Nephron progenitor cell (in vitro differentiated cells): Measurements from ENCODE around the gene ZNF212.
A peak's percentile ranks its signal among the peaks of the same experiment; 100 is the strongest.

ENCODE experiments used
- DNase-seq: peaks from one replicate; pipeline ENCODE4 v3.0.0; 2021
- H3K27ac Mint-ChIP-seq: 2 replicates; pipeline ENCODE4 v1.8.0; 2021; ENCODE audit warnings: mild to moderate bottlenecking, moderate library complexity, mixed read lengths
- H3K27me3 Mint-ChIP-seq: 2 replicates; pipeline ENCODE4 v1.8.0; 2021; ENCODE audit warnings: mild to moderate bottlenecking, low read depth, mixed read lengths; ENCODE audit not compliant: poor library complexity
- H3K36me3 Mint-ChIP-seq: 2 replicates; pipeline ENCODE4 v1.8.0; 2021; ENCODE audit warnings: low read depth, mixed read lengths
- H3K4me1 Mint-ChIP-seq: 2 replicates; pipeline ENCODE4 v1.8.0; 2021; ENCODE audit warnings: mixed read lengths
- H3K4me3 Mint-ChIP-seq: 2 replicates; pipeline ENCODE4 v1.8.0; 2021; ENCODE audit warnings: mild to moderate bottlenecking, moderate library complexity, mixed read lengths
- H3K9me3 Mint-ChIP-seq: 2 replicates; pipeline ENCODE4 v1.8.0; 2021; ENCODE audit warnings: mild to moderate bottlenecking, moderate library complexity, mixed read lengths
- CTCF ChIP-seq: fragments of 200-600 bp; sonication (generic); IDR thresholded peaks from 2 replicates; pipeline ENCODE4 v1.5.0; 2021; ENCODE audit warnings: antibody characterized with exemption

The ZNF212 gene

GRCh38 chr7:149216402-149216801 is 23.0 kb upstream of the ZNF212 start:
- peaks cover 7% of the 10 kb centered on the region for H3K4me1 Mint-ChIP-seq
- H3K36me3 Mint-ChIP-seq = peaks cover 85% of the 10 kb centered on the region
- peaks cover 4% of the 10 kb centered on the region for H3K27me3 Mint-ChIP-seq
- no peak overlapping the region for H3K27ac Mint-ChIP-seq
- TF ChIP-seq CTCF = no peak
- H3K9me3 Mint-ChIP-seq = no peaks in the 10 kb centered on the region
- no peak for DNase-seq
- no peak overlapping the region for H3K4me3 Mint-ChIP-seq

GRCh38 chr7:149217570-149217969 is 21.9 kb upstream of the ZNF212 start:
- H3K27me3 Mint-ChIP-seq = peaks cover 4% of the 10 kb centered on the region
- no peak overlapping the region for H3K4me3 Mint-ChIP-seq
- no peak for TF ChIP-seq CTCF
- peak overlapping the region; percentile 18 for H3K27ac Mint-ChIP-seq
- peaks cover 81% of the 10 kb centered on the region for H3K36me3 Mint-ChIP-seq
- no peak for DNase-seq
- H3K4me1 Mint-ChIP-seq = peaks cover 7% of the 10 kb centered on the region
- no peaks in the 10 kb centered on the region for H3K9me3 Mint-ChIP-seq

- Mint-ChIP-seq H3K36me3 (peaks cover 71% of the 10 kb centered on the region), H3K27me3 (peaks cover 4% of the 10 kb centered on the region), H3K27ac (peak overlapping the region; percentile 43), H3K4me1 (peaks cover 7% of the 10 kb centered on the region), H3K4me3 (no peak overlapping the region), H3K9me3 (no peaks in the 10 kb centered on the region)
- no peak for TF ChIP-seq CTCF
- no peak for DNase-seq
Measured at GRCh38 chr7:149218469-149219420, 20.7 kb upstream of the ZNF212 start.

- Mint-ChIP-seq H3K27me3 (peaks cover 4% of the 10 kb centered on the region), H3K9me3 (no peaks in the 10 kb centered on the region), H3K36me3 (peaks cover 60% of the 10 kb centered on the region), H3K4me1 (peaks cover 7% of the 10 kb centered on the region), H3K27ac (no peak overlapping the region), H3K4me3 (no peak overlapping the region)
- no peak for TF ChIP-seq CTCF
- DNase-seq = no peak
Measured at GRCh38 chr7:149220534-149220933, 18.9 kb upstream of the ZNF212 start.

- no peak overlapping the region for H3K27ac Mint-ChIP-seq
- no peaks in the 10 kb centered on the region for H3K9me3 Mint-ChIP-seq
- DNase-seq = no peak
- no peak for TF ChIP-seq CTCF
- peaks cover 43% of the 10 kb centered on the region for H3K36me3 Mint-ChIP-seq
- H3K4me1 Mint-ChIP-seq = peaks cover 7% of the 10 kb centered on the region
- H3K4me3 Mint-ChIP-seq = no peak overlapping the region
- H3K27me3 Mint-ChIP-seq = peaks cover 4% of the 10 kb centered on the region
Measured at GRCh38 chr7:149223176-149223575, 16.3 kb upstream of the ZNF212 start.

GRCh38 chr7:149223761-149224160 is 15.7 kb upstream of the ZNF212 start:
- Mint-ChIP-seq H3K27ac (no peak overlapping the region), H3K4me3 (no peak overlapping the region), H3K4me1 (peaks cover 7% of the 10 kb centered on the region), H3K36me3 (peaks cover 37% of the 10 kb centered on the region), H3K27me3 (peaks cover 4% of the 10 kb centered on the region), H3K9me3 (no peaks in the 10 kb centered on the region)
- DNase-seq = no peak
- no peak for TF ChIP-seq CTCF
